Body of pancreas (tissue), 4 donors: ENCODE measurements around the gene OR5D18. TPM values are rescaled to one million over a fixed set of nuclear protein-coding genes. Genes with fewer than 3 reads are reported as not detected.

Experiments
- ATAC-seq: fragments of 150-250 bp; one replicate; pipeline ENCODE4 v1.9.1; 2016
- DNase-seq, 4 donors: peaks; one replicate each; pipeline ENCODE4 v3.0.0-alpha.2; 2019
- H3K27ac ChIP-seq, 4 donors: fragments of 200-600 bp; sonication (generic); 1 replicate in 3 of 4; 2 replicates in 1 of 4; pipeline versions ENCODE4 v1.5.1 to v1.6.1; 2016 to 2019; ENCODE audit warnings: mild to moderate bottlenecking in 1 of 4, mixed read lengths in 1 of 4, moderate library complexity in 1 of 4
- H3K27me3 ChIP-seq, 2 donors: fragments of 200-600 bp; sonication (generic); one replicate each; pipeline ENCODE4 v1.6.0; 2016; ENCODE audit warnings: mild to moderate bottlenecking in 1 of 2
- H3K36me3 ChIP-seq, 2 donors: fragments of 200-600 bp; sonication (generic); replicated peaks in 1 of 2; 2 replicates each; pipeline ENCODE4 v1.5.1; 2016; ENCODE audit warnings: low read depth in 2 of 2; ENCODE audit not compliant: insufficient read depth in 1 of 2
- H3K4me1 ChIP-seq: fragments of 200-600 bp; sonication (generic); one replicate; pipeline ENCODE4 v1.6.0; 2016
- H3K4me3 ChIP-seq, 2 donors: fragments of 200-600 bp; sonication (generic); 1 replicate in 1 of 2; 2 replicates in 1 of 2; pipeline ENCODE4 v1.5.1; 2016 to 2019
- H3K9me3 ChIP-seq, 3 donors: fragments of 200-600 bp; sonication (generic); 1 replicate in 2 of 3; 2 replicates in 1 of 3; pipeline ENCODE4 v1.5.1; 2016
- POLR2A ChIP-seq, 3 donors: fragments of 450-650 bp; IDR thresholded peaks; one replicate each; pipeline ENCODE4 v1.6.1; 2016; ENCODE audit warnings: antibody characterized with exemption in 3 of 3, mild to moderate bottlenecking in 2 of 3
- WGBS, 2 donors: methylation state at CpG; one replicate each; pipeline ENCODE4 v1.1.5; 2017; 5-methylcytosine and 5-hydroxymethylcytosine counted together
- intact Hi-C: fragments of 100-400 bp; cut with DNase I; formaldehyde crosslinking; loops from one replicate; pipeline ENCODE4 v1.15.1; 2023
- total RNA-seq, 2 donors: library from RNA; depleted of rRNA; stranded (reverse); fragments of >200 nt; gene quantifications; one replicate each; pipeline ENCODE4 v1.1.0, GENCODE V29; 2016
- TF ChIP-seq, protein P1 (sequence below), 7 experiments: fragments of 450-650 bp in 4 of 7; fragments of 200-600 bp in 3 of 7; sonication (generic) in 3 of 7; IDR thresholded peaks; one replicate each; pipeline ENCODE4 v1.5.1; 2016 to 2019; ENCODE audit warnings: antibody characterized with exemption in 7 of 7

OR5D18 gene
- total RNA-seq, 2 donors from 2014 or later: not detected

DNA sequence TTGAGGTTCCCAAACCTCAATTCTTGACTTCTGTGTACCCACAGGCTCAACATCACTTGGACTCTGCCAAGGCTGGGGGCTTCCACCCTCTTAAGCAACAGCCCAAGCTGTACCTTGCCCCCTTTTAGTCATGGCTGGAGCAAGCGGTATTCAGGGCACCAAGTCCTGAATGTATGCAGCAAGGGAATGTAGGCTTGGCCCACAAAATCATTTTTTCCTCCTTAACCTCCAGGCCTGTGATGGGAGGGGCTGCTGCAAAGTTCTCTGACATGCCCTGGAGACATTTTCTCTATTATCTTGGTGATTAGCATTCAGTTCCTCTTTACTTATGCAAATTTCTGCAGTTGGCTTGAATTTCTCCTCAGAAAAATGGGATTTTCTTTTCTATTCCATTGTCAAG lies 13.2 kb upstream of the OR5D18 start:
- intact Hi-C loops: no loop called here
- H3K36me3 ChIP-seq: no peaks in the 10 kb centered on the region
- no peaks in the 10 kb centered on the region for H3K27me3 ChIP-seq
- peaks cover 0 to 8% (median 0%) of the 10 kb centered on the region in 3 donors for H3K9me3 ChIP-seq
- WGBS, 2 donors: 40 to 73% methylated on average over 1 of the region's 1 CpG
- TF ChIP-seq, protein P1, sequence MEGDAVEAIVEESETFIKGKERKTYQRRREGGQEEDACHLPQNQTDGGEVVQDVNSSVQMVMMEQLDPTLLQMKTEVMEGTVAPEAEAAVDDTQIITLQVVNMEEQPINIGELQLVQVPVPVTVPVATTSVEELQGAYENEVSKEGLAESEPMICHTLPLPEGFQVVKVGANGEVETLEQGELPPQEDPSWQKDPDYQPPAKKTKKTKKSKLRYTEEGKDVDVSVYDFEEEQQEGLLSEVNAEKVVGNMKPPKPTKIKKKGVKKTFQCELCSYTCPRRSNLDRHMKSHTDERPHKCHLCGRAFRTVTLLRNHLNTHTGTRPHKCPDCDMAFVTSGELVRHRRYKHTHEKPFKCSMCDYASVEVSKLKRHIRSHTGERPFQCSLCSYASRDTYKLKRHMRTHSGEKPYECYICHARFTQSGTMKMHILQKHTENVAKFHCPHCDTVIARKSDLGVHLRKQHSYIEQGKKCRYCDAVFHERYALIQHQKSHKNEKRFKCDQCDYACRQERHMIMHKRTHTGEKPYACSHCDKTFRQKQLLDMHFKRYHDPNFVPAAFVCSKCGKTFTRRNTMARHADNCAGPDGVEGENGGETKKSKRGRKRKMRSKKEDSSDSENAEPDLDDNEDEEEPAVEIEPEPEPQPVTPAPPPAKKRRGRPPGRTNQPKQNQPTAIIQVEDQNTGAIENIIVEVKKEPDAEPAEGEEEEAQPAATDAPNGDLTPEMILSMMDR (IDR thresholded peaks at IDR 0.05): no peak
- TF ChIP-seq POLR2A (IDR thresholded peaks at IDR 0.05): no peak
- no peak for DNase-seq
- H3K4me1 ChIP-seq: no peaks in the 10 kb centered on the region
- no peak overlapping the region for H3K4me3 ChIP-seq
- ATAC-seq: no peak
- no peak overlapping the region for H3K27ac ChIP-seq

DNA sequence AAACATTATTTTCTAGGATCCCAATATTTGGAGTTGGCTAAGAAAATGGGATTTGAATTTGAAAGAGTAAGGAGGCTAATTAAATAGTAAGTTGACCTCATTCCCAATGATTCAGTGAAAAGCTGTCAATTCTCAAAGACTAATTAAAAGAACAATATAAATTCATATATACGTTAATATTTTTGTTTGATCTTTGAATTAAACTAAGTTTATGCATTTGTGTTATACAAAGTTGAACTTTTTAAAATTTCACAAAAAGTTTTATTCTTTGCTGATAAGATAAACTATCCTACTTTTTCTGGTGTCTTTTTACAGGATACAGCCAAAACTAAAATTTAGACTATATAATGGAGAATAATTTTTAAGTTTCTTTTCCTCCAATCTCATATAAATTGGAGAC lies 8.4 kb upstream of the OR5D18 start, which contains the start of gene OR5L1:
Gene OR5L1 (plus strand): TSS at position 301 of the 400 bp plus-strand sequence. CDS start 100 bp downstream, outside the sequence.
- 65 to 75% methylated on average over 1 of the region's 1 CpG for WGBS, 2 donors
- Histone ChIP-seq H3K4me1 (no peaks in the 10 kb centered on the region), H3K36me3 (no peaks in the 10 kb centered on the region), H3K4me3 (no peak within 1 kb of the TSS), H3K27me3 (no peaks in the 10 kb centered on the region), H3K27ac (no peak within 1 kb of the TSS), H3K9me3 (peaks cover 0 to 1% (median 0%) of the 10 kb centered on the region in 3 donors)
- no peak for ATAC-seq
- TF ChIP-seq, protein P1 (IDR thresholded peaks at IDR 0.05): no peak
- no peak for TF ChIP-seq POLR2A (IDR thresholded peaks at IDR 0.05)
- intact Hi-C loops: no loop called here
- no peak for DNase-seq

DNA sequence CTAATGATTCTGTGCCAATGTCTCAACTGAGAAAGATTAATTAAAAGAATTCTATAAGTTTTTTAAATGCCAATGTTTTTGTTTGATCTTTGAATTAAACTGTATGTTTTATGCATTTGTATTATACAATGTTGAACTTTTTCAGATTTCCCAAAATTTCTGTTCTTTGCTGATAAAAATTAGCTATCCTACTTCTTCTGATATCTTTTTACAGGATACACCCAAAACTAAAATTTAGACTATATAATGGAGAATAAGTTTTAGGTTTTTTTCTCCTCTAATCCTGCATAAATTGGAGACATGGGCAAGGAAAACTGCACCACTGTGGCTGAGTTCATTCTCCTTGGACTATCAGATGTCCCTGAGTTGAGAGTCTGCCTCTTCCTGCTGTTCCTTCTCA lies 7.5 kb downstream of the OR5D18 start, which contains the start of gene OR5L2:
Gene OR5L2 (plus strand): TSS at position 301 of the 400 bp plus-strand sequence. CDS start 0 bp downstream, at position 301.
- ATAC-seq (no peak), DNase-seq (no peak)
- H3K4me3 ChIP-seq: no peak within 1 kb of the TSS
- intact Hi-C loops: no loop called here
- H3K4me1 ChIP-seq: no peaks in the 10 kb centered on the region
- no peaks in the 10 kb centered on the region for H3K27me3 ChIP-seq
- H3K9me3 ChIP-seq: no peaks in the 10 kb centered on the region
- no peak for TF ChIP-seq POLR2A (IDR thresholded peaks at IDR 0.05)
- TF ChIP-seq, protein P1 (IDR thresholded peaks at IDR 0.05): no peak
- H3K36me3 ChIP-seq: no peaks in the 10 kb centered on the region
- no peak within 1 kb of the TSS for H3K27ac ChIP-seq

DNA sequence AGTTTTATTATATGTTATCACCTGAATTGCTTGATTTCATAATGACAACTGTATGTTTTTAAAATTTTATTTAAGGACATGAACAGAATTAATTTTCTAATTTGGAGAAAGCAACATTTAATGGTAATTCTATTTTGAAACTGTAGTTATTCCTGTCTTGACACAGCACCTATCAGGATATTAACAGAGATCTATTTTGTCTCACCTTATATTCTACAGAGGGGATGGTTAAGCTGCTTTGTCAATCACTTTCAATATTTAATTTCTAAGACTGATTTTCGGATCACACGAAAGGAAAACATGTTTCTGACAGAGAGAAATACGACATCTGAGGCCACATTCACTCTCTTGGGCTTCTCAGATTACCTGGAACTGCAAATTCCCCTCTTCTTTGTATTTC lies 19.0 kb downstream of the OR5D18 start, which contains the start of gene OR5D16:
Gene OR5D16 (plus strand): TSS at position 301 of the 400 bp plus-strand sequence. CDS start 0 bp downstream, at position 301.
- H3K4me3 ChIP-seq: no peak within 1 kb of the TSS
- H3K27ac ChIP-seq: no peak within 1 kb of the TSS
- H3K27me3 ChIP-seq: no peaks in the 10 kb centered on the region
- no peak for ATAC-seq
- intact Hi-C loops: no loop called here
- 13 to 25% methylated on average over 3 of the region's 3 CpGs for WGBS, 2 donors
- DNase-seq: no peak
- H3K4me1 ChIP-seq: no peaks in the 10 kb centered on the region
- H3K9me3 ChIP-seq: no peaks in the 10 kb centered on the region
- no peaks in the 10 kb centered on the region for H3K36me3 ChIP-seq
- no peak for TF ChIP-seq POLR2A (IDR thresholded peaks at IDR 0.05)
- TF ChIP-seq, protein P1 (IDR thresholded peaks at IDR 0.05): no peak

DNA sequence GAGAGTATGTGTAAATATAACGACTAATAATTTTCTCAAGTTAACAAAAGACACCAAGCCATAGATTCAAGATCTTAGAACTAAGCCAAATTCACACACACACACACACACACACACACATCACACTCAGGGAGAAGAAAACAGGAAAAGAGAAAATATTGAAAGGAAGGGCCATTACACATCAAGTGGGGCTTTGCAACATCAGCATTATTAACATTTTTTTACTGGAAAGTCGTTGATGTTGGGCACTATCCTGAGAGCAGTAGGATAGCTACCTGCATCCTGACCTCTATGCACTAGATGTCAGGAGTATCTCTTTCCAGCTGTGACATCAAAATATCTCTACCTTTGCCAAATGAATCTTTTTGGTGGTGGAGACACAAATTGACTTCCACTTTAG lies 28.0 kb downstream of the OR5D18 start:
- DNase-seq: no peak
- intact Hi-C loops: no loop called here
- no peaks in the 10 kb centered on the region for H3K9me3 ChIP-seq
- no peak for ATAC-seq
- 34 to 37% methylated on average over 2 of the region's 2 CpGs for WGBS, 2 donors
- H3K27me3 ChIP-seq: no peaks in the 10 kb centered on the region
- H3K4me3 ChIP-seq: no peak overlapping the region
- no peaks in the 10 kb centered on the region for H3K4me1 ChIP-seq
- TF ChIP-seq, protein P1 (IDR thresholded peaks at IDR 0.05): no peak
- TF ChIP-seq POLR2A (IDR thresholded peaks at IDR 0.05): no peak
- no peaks in the 10 kb centered on the region for H3K36me3 ChIP-seq
- no peak overlapping the region for H3K27ac ChIP-seq
